ENCODE data around the gene PRRT2. TPM values are rescaled to one million over a fixed set of nuclear protein-coding genes. Genes with fewer than 3 reads are reported as not detected.

PRRT2 gene
- 3.6 and 3.9 TPM in 2 replicates for total RNA-seq (2022)
- percentile 41 among the genes with signal in this experiment for Bru-seq, nascent RNA
- percentile 43 among the genes with signal in this experiment for BruChase-seq, experiment 1, labeled RNA remaining after a 2-hour chase
- BruChase-seq, experiment 2, labeled RNA remaining after a 6-hour chase = percentile 57 among the genes with signal in this experiment
- long read RNA-seq = 0 reads

- H3K4me1 ChIP-seq = peaks cover 27% of the 10 kb centered on the region
- intact Hi-C loops (cut with micrococcal nuclease; ENCODE audit: unreplicated experiment) = loop anchor here (10.0 kb wide), 1 partner anchor 183 kb away; the partner anchor contains the start of genes HIRIP3 and INO80E
- TF ChIP-seq CTCF (IDR thresholded peaks at IDR 0.05; ENCODE audit: insufficient read depth in 1 of 2, low read depth in 1 of 2, low read length in 1 of 2, severe bottlenecking in 1 of 2, unreplicated experiment in 1 of 2) = no peak
- H3K4me3 ChIP-seq (ENCODE audit: low read depth, low read length) = peak within 1 kb of the TSS; percentile 73
- ChIA-PET POLR2A (interaction anchor here (0.7 to 1.0 kb wide), 3 partner anchors 17 to 161 kb away, joined by 3 to 5 read pairs (median 3); partner anchors contain the start of genes KIF22 and TAOK2), CTCF (interaction anchor here (0.7 to 1.6 kb wide), 2 partner anchors 17 to 36 kb away, joined by 3 to 5 read pairs; no protein-coding TSS in a partner anchor)
- no peaks in the 10 kb centered on the region for H3K27me3 ChIP-seq (replicated peaks; ENCODE audit: control insufficient read depth, insufficient read depth, low read length)
- no TSS peak for BruUV-seq (replicated peaks)
- Mint-ChIP-seq H3K4me3 (ENCODE audit: unreplicated experiment) (peak within 1 kb of the TSS; percentile 94), H3K27me3 (ENCODE audit: insufficient read depth, unreplicated experiment) (no peaks in the 10 kb centered on the region), H3K27ac (ENCODE audit: unreplicated experiment) (peak within 1 kb of the TSS; percentile 93), H3K4me1 (ENCODE audit: low read depth, unreplicated experiment) (peaks cover 37% of the 10 kb centered on the region), H3K9me3 (ENCODE audit: unreplicated experiment) (no peaks in the 10 kb centered on the region), H3K36me3 (ENCODE audit: insufficient read depth, unreplicated experiment) (peaks cover 68% of the 10 kb centered on the region)
- DNase-seq = peak; percentile 66
- H3K9me3 ChIP-seq = no peaks in the 10 kb centered on the region
- H3K36me3 ChIP-seq (ENCODE audit: control insufficient read depth, insufficient read depth, low read length) = peaks cover 7% of the 10 kb centered on the region; the same call in 1 of the 2 replicates
Observed at GRCh38 chr16:29811896-29812665, at the start of gene PRRT2. TSS of gene PRRT2 (plus strand) at chr16:29812193. CDS start at chr16:29813055, 862 bp downstream.

- H3K9me3 Mint-ChIP-seq (ENCODE audit: unreplicated experiment) = peaks cover 9% of the 10 kb centered on the region
- intact Hi-C loops (cut with micrococcal nuclease; ENCODE audit: unreplicated experiment) = no loop called here
- H3K36me3 Mint-ChIP-seq (ENCODE audit: insufficient read depth, unreplicated experiment) = no peaks in the 10 kb centered on the region
- peaks cover 31% of the 10 kb centered on the region for H3K4me1 Mint-ChIP-seq (ENCODE audit: low read depth, unreplicated experiment)
- ChIA-PET CTCF (no interaction called here), POLR2A (no interaction called here)
- H3K27ac Mint-ChIP-seq (ENCODE audit: unreplicated experiment) = no peak overlapping the region
- no peaks in the 10 kb centered on the region for H3K27me3 Mint-ChIP-seq (ENCODE audit: insufficient read depth, unreplicated experiment)
- Histone ChIP-seq H3K9me3 (no peaks in the 10 kb centered on the region), H3K4me1 (peaks cover 23% of the 10 kb centered on the region), H3K4me3 (ENCODE audit: low read depth, low read length) (no peak overlapping the region), H3K27me3 (replicated peaks; ENCODE audit: control insufficient read depth, insufficient read depth, low read length) (no peaks in the 10 kb centered on the region), H3K36me3 (ENCODE audit: control insufficient read depth, insufficient read depth, low read length) (peaks cover 1% of the 10 kb centered on the region; the same call in 1 of the 2 replicates)
- no TSS peak for BruUV-seq (replicated peaks)
- TF ChIP-seq CTCF (IDR thresholded peaks at IDR 0.05; ENCODE audit: insufficient read depth in 1 of 2, low read depth in 1 of 2, low read length in 1 of 2, severe bottlenecking in 1 of 2, unreplicated experiment in 1 of 2) = no peak
- no peak for DNase-seq
- no peak overlapping the region for H3K4me3 Mint-ChIP-seq (ENCODE audit: unreplicated experiment)
Observed at GRCh38 chr16:29763326-29763725, 48.7 kb upstream of the PRRT2 start.
